MCF 10A (cell line): ENCODE results near the gene SLC6A2. TPM values are rescaled to one million over a fixed set of nuclear protein-coding genes. Genes with fewer than 3 reads are reported as not detected.

Source experiments
- BruUV-seq: library from RNA; stranded (reverse); fragments of 400-500 nt; replicated peaks from 2 replicates; lab custom pipeline; 2021; lab: Mats Ljungman, UMichigan
- CTCF ChIA-PET: fragments of 300-600 bp; sonication (Branson Sonifier 250); formaldehyde crosslinking; extraction: SDS; loops from one replicate; lab custom pipeline; 2021; ENCODE audit warnings: antibody characterized with exemption, inconsistent platforms; lab: Yijun Ruan, JAX
- POLR2A ChIA-PET: fragments of 300-600, 350-650 bp; sonication (Branson Sonifier 250); formaldehyde crosslinking; extraction: SDS; loops from one replicate; lab custom pipeline; 2020; ENCODE audit warnings: antibody characterized with exemption, inconsistent platforms; lab: Yijun Ruan, JAX
- DNase-seq: peaks from one replicate; pipeline ENCODE4 v3.0.0-alpha.2; 2018; ENCODE audit not compliant: unreplicated experiment
- H3K27ac Mint-ChIP-seq: one replicate; pipeline ENCODE4 v1.8.0; 2022; ENCODE audit warnings: mild to moderate bottlenecking, low read depth, mixed read lengths; ENCODE audit not compliant: unreplicated experiment
- H3K27me3 Mint-ChIP-seq: one replicate; pipeline ENCODE4 v1.8.0; 2022; ENCODE audit warnings: mixed read lengths; ENCODE audit not compliant: insufficient read depth, unreplicated experiment
- H3K36me3 Mint-ChIP-seq: one replicate; pipeline ENCODE4 v1.8.0; 2022; ENCODE audit warnings: mild to moderate bottlenecking, moderate library complexity, mixed read lengths; ENCODE audit not compliant: insufficient read depth, unreplicated experiment
- H3K4me1 Mint-ChIP-seq: one replicate; pipeline ENCODE4 v1.8.0; 2022; ENCODE audit warnings: mixed read lengths; ENCODE audit not compliant: insufficient read depth, unreplicated experiment
- H3K4me3 Mint-ChIP-seq: one replicate; pipeline ENCODE4 v1.8.0; 2022; ENCODE audit warnings: mild to moderate bottlenecking, moderate library complexity, mixed read lengths; ENCODE audit not compliant: unreplicated experiment
- H3K9me3 Mint-ChIP-seq: one replicate; pipeline ENCODE4 v1.8.0; 2022; ENCODE audit warnings: mixed read lengths; ENCODE audit not compliant: unreplicated experiment
- intact Hi-C: fragments of 100-400 bp; cut with micrococcal nuclease; formaldehyde crosslinking; loops from 2 replicates; pipeline ENCODE4 v1.14.1; 2022
- total RNA-seq: library from RNA; stranded (reverse); gene quantifications from 2 replicates; pipeline ENCODE4 v1.2.3, GENCODE V29; 2022
- TF ChIP-seq, protein P1 (sequence below): fragments of 200-600 bp; IDR thresholded peaks from one replicate; pipeline ENCODE4 v1.8.0; 2022; ENCODE audit warnings: antibody characterized with exemption, mild to moderate bottlenecking; ENCODE audit not compliant: unreplicated experiment

Gene SLC6A2
- total RNA-seq, 1 experiment from 2014 or later: not detected

DNA sequence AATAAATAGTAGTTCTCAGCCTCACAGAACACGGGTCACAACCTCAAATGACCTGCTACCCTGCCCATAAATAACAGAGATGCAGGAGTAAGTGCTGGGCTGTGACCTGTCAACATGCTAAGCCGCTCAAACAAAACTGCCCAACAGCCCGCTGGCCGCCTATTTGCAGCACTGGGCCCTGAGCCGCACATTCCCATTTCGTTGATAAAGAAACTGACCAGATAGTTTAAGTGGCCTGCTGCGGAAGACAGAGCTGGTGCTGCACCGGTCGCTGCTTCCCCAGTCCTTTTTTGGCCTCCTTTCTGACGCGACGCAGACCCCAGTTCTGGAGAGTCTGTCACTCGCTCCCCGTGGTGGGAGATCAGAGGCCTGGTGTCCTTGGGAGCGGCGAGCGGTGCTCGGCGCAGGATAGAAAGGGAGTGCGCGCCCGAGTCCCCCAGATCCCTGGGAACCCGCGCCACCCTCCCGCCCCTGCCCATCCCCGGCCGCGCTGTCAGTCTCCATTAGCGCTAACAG is 349 bp upstream of the SLC6A2 start:
- H3K27me3 Mint-ChIP-seq: no peaks in the 10 kb centered on the region

DNA sequence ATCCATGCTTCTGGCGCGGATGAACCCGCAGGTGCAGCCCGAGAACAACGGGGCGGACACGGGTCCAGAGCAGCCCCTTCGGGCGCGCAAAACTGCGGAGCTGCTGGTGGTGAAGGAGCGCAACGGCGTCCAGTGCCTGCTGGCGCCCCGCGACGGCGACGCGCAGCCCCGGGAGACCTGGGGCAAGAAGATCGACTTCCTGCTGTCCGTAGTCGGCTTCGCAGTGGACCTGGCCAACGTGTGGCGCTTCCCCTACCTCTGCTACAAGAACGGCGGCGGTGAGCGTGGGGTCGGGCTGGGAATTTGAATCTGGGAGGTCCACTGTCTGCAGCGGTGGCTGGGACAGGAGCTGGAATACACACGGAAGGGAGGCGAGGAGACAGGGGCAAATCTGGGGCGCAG is 904 bp downstream of the SLC6A2 start:
- intact Hi-C loops: no loop called here
- no TSS peak for BruUV-seq
- CTCF ChIA-PET: interaction anchor here (0.7 to 1.8 kb wide), 2 partner anchors 47 to 192 kb away, joined by 4 to 6 read pairs; no protein-coding TSS in a partner anchor

More for the DNA sequence above, 349 bp upstream of the SLC6A2 start:
- no TSS peak for BruUV-seq
- Mint-ChIP-seq H3K27ac (no peak overlapping the region), H3K36me3 (no peaks in the 10 kb centered on the region), H3K4me3 (no peak overlapping the region), H3K9me3 (no peaks in the 10 kb centered on the region), H3K4me1 (no peaks in the 10 kb centered on the region)
- intact Hi-C loops: no loop called here
- no peak for DNase-seq
- TF ChIP-seq, protein P1, sequence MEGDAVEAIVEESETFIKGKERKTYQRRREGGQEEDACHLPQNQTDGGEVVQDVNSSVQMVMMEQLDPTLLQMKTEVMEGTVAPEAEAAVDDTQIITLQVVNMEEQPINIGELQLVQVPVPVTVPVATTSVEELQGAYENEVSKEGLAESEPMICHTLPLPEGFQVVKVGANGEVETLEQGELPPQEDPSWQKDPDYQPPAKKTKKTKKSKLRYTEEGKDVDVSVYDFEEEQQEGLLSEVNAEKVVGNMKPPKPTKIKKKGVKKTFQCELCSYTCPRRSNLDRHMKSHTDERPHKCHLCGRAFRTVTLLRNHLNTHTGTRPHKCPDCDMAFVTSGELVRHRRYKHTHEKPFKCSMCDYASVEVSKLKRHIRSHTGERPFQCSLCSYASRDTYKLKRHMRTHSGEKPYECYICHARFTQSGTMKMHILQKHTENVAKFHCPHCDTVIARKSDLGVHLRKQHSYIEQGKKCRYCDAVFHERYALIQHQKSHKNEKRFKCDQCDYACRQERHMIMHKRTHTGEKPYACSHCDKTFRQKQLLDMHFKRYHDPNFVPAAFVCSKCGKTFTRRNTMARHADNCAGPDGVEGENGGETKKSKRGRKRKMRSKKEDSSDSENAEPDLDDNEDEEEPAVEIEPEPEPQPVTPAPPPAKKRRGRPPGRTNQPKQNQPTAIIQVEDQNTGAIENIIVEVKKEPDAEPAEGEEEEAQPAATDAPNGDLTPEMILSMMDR: no peak
- ChIA-PET POLR2A (no interaction called here), CTCF (no interaction called here)

GRCh38 chr16:55657616-55658015 is 1.8 kb downstream of the SLC6A2 start:
- no peak for DNase-seq
- Mint-ChIP-seq H3K4me3 (no peak overlapping the region), H3K27me3 (no peaks in the 10 kb centered on the region), H3K36me3 (no peaks in the 10 kb centered on the region), H3K27ac (no peak overlapping the region), H3K4me1 (peaks cover 7% of the 10 kb centered on the region), H3K9me3 (no peaks in the 10 kb centered on the region)
- ChIA-PET CTCF (interaction anchor here (0.6 to 1.8 kb wide), 3 partner anchors 46 to 286 kb away, joined by 3 to 6 read pairs (median 4); no protein-coding TSS in a partner anchor), POLR2A (interaction anchor here (0.7 kb wide), 1 partner anchor 684 kb away, joined by 5 read pairs; no protein-coding TSS in a partner anchor)
- intact Hi-C loops: no loop called here
- no TSS peak for BruUV-seq
- TF ChIP-seq, protein P1: no peak

More for the DNA sequence above, 904 bp downstream of the SLC6A2 start:
- DNase-seq: no peak
- Mint-ChIP-seq H3K36me3 (no peaks in the 10 kb centered on the region), H3K27me3 (no peaks in the 10 kb centered on the region), H3K27ac (no peak overlapping the region), H3K9me3 (no peaks in the 10 kb centered on the region), H3K4me3 (no peak overlapping the region), H3K4me1 (peaks cover under 1% of the 10 kb centered on the region)
- TF ChIP-seq, protein P1: no peak
- POLR2A ChIA-PET: interaction anchor here (0.7 kb wide), 1 partner anchor 685 kb away, joined by 5 read pairs; no protein-coding TSS in a partner anchor

DNA sequence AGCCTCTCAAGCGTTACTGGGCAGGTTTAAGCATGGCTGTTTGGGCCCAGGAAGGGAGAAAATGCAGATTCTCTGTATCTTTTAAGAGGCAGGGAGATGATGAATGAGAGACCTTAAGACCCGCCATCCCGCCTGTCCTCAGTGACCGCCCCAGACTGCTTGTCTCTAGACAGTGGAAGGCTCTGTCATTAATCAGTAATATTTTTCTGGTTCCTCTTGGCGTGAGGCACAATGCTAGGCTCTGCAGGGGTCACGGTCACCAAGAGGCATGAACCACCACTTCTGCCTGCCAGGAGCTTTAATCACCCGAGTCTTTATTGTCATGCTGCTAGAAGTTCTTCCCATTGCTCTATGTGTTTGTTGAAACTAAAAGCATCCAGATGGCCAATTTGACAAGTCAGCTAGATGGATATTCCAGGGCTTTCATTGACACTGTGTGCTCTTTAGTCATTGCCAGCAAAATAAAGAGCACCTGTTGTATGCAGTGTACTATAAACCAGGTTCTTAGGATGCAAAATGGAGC is 3.2 kb downstream of the SLC6A2 start:
- ChIA-PET POLR2A (no interaction called here), CTCF (interaction anchor here (0.6 to 1.0 kb wide), 2 partner anchors 156 to 163 kb away, joined by 3 to 4 read pairs; no protein-coding TSS in a partner anchor)
- no peak overlapping the region for H3K27ac Mint-ChIP-seq
- intact Hi-C loops: no loop called here
- BruUV-seq: no TSS peak
- TF ChIP-seq, protein P1: no peak
- H3K4me3 Mint-ChIP-seq: no peak overlapping the region
- no peak for DNase-seq
- H3K9me3 Mint-ChIP-seq: no peaks in the 10 kb centered on the region
- no peaks in the 10 kb centered on the region for H3K27me3 Mint-ChIP-seq
- H3K36me3 Mint-ChIP-seq: no peaks in the 10 kb centered on the region
- peaks cover 7% of the 10 kb centered on the region for H3K4me1 Mint-ChIP-seq
